NCI-H146 (cell line): Measurements from ENCODE around the gene TAGAP.
"Not testable (repeated sequence)": the region's sequence is repeated elsewhere in the genome, so short reads cannot be mapped to it uniquely, and the experiment has no call there.

Experiments used
- DNase-seq: peaks from one replicate; lab custom pipeline; 2025; lab: John Stamatoyannopoulos, UW

TAGAP gene

DNA sequence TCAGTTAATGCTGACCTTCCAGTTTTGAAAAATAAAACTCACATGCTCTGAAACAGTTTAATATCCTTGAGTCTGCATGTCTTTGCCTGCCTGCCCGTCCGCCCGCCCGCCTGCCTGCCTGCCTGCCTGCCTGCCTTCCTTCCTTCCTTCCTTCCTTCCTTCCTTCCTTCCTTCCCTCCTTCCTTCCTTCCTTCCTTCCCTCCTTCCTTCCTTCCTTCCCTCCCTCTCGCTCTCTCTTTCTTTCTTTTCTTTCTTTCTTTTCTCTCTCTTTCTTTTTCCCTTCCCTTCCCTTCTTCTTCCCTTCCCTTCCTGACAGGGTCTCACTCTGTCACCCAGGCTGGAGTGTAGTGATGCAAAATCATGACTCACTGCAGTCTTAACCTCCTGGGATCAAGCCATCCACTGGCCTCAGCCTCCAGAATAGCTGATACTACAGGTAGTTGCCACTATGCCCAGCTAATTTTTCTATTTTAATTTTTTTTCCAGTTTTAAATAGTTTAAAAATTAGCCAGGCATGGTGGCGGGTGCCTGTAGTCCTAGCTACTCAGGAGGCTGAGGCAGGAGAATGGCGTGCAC, 34.7 kb downstream of the TAGAP start:
- DNase-seq = not testable (repeated sequence)

DNA sequence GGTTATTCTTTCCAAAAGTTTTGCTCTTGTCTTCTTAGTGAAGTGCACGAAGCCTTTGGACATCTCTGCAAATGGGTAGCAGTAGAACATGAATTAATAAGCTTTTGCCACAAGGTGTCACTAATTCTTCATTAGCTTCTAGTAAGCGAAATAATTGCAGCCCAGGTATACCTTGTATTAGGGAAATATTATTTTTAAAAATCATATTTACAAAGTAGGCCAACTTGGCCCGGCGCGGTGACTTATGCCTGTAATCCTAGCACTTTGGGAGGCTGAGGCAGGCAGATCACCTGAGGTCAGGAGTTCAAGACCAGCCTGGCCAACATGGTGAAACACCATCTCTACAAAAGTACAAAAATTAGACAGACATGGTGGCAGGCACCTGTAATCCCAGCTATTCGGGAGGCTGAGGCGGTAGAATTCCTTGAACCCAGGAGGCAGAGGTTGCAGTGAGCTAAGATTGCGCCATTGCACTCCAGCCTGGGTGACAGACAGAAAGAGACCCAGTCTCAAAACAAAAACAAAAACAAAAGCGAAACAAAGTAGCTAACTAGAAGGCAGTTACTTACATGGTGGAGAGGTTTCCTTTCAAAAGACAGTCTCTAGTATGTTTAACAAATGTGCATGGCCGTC, 36.0 kb downstream of the TAGAP start:
- DNase-seq = peak; percentile 59

DNA sequence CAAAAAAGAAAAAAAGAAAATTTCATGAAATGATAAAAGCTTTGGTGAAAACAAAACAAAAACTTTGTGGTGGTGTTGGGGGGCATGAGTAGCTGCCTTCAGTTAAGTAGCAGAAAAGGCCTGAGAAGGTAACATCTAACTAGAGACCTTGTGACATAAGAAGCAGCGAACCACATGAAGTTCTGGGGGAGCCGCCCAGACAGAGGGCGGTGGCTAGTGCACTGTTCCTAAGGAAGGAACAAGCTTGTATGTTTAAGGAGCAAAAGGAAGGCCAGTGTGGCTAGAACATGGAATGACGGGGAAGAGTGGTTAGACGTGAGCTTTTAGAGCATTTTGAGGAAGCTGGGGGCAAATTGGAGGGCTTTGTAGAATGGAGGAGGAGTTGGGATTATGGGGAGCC, 37.3 kb downstream of the TAGAP start:
- DNase-seq = no peak

DNA sequence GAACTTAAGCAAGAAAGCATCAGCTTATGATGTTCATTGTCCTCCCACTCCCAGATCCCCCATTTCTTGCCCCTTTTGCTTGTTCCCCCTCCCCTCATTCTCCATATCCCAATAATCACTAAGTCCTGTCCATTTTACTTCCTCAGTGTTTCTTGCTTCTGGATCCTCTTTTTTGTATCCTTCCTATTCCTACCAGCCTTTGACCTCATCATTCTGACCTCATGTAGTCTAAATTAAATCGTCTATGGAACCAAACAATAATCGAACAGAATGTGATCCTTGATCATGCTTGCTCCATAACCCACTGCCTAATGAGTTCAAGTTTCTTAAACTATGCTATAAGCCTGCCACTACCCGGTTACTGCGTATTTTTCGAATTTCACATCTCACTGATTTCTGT, 39.4 kb downstream of the TAGAP start:
- DNase-seq = no peak

DNA sequence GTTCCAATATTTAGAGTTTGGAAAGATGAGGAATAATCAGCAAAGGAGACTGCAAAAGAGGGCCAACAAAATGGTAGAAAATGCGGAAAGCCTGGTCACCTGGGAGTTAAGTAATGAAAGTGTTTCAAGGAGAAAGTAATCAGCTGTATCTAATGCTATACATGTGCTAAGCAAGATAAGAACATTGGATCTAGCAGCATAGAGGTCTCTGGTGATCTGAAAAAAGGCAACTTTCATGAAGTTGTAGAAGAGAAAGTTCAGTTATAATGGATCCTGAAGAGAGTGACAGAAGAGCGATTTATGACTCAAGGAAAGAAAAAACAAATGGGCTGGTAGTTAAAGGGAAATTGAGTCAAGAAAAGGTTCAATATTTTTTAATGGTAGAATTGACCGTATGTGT, 40.2 kb downstream of the TAGAP start:
- no peak for DNase-seq

DNA sequence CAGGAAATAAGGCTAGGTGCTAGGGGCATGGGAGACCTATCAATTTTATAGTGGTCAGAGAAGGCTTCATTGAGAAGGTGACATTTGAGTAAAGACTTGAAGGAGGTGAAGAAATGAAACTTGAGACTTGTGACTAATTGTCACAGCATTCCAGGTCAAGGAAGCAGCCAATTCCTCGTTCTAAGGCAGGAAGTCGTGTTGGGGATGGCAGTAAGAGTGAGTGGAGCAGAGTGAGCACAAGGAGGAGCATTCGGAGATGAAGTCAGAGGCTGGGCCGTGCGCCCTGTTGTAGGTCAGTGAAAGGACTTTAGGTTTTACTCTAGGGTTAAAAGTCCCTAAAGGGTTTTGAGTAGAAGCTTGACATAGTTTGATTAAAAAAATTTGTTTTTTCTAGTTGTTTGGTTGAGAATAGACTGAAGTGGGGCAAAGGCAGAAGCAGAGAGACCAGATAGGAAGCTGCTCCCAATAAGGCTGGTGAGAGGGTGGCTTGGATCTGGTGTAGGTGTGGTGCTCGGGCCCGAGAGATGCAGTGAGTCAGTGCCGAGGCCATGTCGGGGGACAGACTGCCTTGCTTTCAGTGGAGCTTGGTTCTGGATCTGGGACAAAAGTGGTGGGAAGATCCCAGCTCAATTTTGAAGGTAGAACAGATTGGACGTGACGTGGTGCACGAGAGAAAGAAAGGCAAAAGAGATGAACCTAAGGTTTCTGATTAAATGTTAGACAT, 42.2 kb downstream of the TAGAP start:
- DNase-seq = no peak

DNA sequence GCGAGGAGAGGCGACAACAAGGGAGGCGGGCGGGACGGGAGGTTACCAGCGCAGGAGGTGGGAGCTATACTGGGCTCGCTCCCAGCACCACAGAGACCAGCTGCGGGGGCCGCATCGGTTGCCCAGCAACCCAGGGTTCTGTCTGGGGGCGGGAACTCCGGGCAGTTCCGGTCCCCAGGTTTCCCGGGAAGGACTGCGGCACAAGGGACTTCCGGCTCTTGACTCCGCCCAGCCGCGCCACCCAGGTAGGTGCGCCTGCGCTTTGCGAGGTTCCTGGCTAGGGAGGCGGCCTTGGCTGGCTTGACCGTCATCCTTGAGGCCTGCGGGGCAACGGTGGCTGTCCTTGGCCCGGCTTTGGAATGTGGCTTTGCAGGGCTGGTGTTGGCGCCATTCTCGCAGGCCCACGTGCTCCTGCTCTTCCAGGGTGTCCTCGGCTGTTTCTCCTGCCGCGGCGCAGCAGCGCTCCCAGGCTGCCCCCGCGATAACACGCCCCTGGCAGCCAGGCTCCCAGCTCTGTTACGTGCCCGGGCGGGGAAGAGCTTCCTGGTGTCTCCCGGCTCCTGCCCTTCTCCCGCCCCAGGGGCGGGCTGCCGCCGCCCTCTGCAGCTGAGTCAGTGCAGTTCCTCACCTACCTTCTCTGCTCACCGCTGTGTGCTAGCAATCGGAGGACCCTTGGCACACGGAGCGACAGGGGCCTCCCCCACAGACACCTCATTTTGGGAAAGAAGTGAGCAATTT, 45.0 kb downstream of the TAGAP start, which contains the start of gene RSPH3:
RSPH3 (minus strand) TSS at position 537 of the 738 bp plus-strand sequence. CDS start 652 bp downstream, outside the sequence.
- peak; percentile 100 for DNase-seq

DNA sequence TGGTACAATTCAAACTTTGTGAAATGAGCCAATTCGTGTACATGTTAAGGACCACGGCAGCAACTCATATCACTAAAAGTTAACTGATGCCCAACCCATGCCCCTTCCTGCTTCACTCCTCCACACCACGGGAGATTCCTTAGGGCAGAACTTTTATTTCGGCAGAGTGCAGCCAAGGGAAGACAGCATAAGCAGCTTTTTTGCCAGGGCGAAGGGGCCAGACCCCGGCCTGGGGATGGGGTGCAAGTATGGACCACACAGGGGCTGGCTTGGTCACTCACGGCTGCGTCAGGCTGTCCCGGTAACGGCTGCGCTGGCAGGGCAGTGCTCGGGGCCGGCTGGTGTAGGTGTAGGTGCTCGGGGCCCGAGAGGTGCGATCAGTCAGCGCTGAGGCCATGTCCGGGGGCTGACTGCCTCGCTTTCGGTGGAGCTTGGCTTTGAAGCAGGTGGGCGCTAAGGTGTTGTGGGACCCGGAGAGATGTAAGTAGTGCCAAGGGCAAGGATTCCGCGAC, 45.6 kb downstream of the TAGAP start:
- DNase-seq = no peak

DNA sequence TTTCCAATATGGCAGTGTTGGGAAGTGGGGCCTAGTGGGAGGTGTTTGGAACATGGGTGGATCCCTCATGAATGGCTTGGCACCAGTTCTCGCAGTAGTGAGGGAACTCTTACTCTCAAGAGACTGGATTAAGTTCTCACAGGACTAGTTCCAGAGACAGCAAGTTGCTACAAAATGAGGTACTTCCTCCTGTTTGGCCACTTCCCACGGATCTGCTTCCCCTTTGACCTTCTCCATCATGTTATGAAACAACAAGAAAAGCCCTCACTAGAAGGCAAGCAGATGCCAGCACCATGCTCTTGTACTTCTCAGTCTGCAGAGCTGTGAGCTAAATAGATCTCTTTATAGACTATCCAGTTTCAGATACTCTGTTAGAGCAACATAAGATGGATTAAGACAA, 47.9 kb downstream of the TAGAP start:
- DNase-seq = no peak

DNA sequence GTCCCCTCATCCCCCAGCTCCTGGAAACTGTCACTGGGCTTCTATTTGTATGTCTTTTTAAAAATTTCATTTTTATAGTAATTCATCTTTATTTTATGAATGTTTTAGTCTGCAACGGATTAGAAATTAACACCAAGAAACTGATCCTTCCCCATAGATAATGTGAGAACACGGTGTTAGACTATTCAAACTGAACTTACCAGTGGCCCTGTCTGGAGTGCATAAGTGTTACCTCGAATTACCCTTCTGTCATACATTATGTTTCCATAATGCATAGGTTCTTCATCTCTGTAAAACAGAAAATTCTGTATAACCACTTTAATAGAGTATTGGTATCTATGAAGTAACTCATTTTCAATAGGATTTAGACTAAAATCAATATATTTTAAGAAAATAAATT, 51.2 kb downstream of the TAGAP start:
- no peak for DNase-seq

DNA sequence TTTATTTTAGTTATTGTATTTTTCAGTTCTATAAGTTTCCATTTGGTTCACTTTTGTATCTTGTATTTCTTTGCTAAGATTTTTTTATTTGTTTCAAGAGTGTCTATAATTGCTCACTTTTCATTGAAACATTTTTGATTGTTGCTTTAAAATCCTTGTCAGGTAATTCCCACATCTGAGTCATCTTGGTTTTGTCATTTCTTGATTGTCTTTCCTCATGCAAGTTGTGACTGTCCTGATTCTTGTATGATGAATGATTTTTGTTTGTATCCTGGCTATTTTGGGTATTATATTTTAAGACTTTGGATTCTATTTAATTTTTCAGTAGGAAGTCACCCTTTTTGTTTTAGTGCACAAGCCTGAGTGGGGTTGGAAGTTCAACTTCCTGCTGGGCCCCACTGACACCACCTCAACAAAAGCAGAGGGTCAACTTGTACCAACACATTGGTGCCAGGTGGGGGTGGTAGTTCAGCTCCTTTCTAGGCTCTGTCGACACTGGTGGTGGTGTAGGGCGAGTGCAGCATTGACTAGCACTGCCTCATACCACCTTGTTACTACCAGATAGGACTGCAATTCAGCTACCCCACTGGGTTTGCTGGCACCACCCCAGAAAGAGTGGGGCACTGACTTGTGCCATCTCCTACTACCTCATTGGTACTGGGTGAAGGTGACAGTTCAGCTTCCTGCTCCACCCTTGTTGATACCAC, 53.6 kb downstream of the TAGAP start:
- no peak for DNase-seq

DNA sequence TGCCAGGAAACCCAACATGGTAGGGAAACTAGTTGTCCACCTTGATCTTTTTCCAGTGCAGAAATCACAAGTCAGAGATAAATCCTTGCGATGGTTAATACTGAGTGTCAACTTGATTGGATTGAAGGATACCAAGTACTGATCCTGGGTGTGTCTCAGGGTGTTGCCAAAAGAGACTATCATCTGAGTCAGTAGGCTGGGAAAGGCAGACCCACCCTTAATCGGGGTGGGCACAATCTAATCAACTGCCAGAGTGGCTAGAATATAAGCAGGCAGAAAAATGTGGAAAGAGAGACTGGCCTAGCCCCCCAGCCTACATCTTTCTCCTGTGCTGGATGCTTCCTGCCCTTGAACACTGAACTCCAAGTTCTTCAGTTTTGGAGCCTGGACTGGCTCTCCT, 55.1 kb downstream of the TAGAP start:
- not testable (repeated sequence) for DNase-seq

DNA sequence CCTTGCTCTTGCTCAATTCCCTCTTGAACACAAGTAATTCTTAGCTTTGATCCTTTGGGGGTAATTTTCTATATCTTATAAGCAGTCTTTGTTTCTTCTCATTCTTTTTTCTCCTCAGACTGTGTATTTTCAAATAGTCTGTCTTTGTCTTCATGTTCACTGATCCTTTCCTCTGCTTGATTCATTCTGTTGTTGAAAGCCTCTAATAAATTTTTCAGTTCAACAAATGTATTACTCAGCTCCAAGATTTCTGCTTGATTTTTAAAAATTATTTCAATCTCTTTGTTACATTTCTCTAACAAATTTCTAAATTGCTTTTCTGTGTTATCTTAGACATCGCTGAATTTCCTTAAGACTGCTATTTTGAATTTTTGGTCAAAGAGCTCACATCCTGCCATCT, 56.3 kb downstream of the TAGAP start:
- DNase-seq = no peak

DNA sequence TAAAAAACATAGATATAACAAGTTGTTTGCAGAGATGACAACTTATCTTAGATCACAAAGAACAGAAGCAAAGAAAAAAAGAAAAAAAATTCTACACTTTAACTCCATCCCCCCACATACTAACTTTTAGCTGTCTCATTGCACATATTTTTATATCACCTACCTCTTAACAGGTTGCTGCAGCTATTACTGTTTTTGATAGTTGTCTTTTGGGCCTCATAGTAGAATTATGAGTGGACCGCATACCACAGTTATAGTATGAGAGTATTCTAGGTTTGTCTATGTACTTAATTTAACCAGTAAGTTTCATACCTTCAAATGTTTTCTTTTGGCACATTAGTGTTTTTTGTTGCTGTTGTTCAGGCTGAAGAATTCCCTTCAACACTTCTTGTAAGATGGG, 57.1 kb downstream of the TAGAP start:
- no peak for DNase-seq
